ENCODE data around the gene GPX4.

Gene GPX4, protein sequence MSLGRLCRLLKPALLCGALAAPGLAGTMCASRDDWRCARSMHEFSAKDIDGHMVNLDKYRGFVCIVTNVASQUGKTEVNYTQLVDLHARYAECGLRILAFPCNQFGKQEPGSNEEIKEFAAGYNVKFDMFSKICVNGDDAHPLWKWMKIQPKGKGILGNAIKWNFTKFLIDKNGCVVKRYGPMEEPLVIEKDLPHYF

DNA sequence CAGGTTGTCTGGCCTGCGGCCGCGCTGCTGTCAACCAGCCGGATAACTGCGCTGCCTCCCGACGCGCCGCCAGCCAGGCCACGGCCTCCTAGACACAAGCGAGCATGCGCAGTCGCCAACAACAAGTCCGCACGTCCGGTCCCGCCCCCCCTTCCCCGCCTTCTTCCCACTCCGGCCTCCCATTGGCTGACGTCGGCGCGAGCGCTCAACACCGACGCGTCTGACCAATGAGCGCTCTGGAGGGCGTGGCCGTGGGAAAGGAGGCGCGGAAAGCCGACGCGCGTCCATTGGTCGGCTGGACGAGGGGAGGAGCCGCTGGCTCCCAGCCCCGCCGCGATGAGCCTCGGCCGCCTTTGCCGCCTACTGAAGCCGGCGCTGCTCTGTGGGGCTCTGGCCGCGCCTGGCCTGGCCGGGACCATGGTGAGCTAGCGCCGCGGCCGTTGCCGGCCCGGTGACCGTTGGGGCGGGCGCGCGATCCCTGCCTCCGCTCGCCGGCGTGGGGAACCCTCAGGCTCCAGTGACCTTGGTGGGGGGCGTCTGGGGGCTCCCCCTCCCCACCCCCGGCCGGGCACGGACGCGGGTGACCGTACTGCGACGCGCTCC is at the start of gene GPX4:
TSS of gene GPX4 (plus strand) at position 287 of the 603 bp plus-strand sequence. CDS start at position 337, 50 bp downstream.
- DNase-seq (ENCODE audit: low read depth), result peak; percentile 96

DNA sequence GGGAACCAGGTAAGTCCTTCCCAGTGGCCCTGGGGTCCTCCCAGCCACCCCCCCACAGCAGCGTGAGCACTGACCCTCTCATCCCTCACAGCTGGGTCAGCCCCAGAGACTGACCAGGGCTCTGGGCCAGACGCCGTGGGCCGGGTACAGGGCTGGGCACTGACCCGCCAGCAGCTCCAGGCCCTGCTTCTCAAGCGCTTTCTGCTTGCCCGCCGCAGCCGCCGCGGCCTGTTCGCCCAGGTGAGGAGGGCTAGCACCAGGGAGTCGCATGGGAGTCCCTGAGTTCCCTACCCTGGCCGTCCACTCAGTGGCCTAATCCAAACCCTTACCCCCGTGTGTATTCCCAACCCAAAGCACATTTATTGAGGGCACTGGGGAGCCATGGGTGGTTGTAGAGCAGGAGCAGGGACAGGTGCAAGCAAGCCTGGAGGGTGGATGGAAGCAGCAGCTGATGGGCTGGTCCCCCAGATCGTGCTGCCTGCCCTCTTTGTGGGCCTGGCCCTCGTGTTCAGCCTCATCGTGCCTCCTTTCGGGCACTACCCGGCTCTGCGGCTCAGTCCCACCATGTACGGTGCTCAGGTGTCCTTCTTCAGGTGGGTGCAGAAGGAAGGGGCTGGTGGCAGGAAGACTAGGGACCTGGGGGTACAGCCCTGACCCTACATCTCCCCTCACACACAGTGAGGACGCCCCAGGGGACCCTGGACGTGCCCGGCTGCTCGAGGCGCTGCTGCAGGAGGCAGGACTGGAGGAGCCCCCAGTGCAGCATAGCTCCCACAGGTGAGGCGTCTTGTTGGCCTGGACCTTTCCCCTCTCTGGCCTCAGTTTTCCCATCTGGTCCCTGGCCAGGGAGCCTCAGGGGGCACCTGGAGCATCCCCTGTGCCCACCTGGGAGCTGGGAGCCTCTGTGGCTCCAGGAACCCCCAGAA is 49.4 kb upstream of the GPX4 start:
- DNase-seq (ENCODE audit: low read depth), result no peak

DNA sequence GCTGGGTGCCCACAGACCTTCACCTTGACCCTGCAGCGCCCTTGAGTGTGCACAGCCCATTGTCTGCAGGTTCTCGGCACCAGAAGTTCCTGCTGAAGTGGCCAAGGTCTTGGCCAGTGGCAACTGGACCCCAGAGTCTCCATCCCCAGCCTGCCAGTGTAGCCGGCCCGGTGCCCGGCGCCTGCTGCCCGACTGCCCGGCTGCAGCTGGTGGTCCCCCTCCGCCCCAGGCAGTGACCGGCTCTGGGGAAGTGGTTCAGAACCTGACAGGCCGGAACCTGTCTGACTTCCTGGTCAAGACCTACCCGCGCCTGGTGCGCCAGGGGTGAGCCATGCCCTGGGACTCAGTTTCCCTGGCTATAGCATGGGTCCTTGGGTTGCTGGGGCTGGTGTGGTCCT is 48.8 kb upstream of the GPX4 start:
- no peak for DNase-seq (ENCODE audit: low read depth)

DNA sequence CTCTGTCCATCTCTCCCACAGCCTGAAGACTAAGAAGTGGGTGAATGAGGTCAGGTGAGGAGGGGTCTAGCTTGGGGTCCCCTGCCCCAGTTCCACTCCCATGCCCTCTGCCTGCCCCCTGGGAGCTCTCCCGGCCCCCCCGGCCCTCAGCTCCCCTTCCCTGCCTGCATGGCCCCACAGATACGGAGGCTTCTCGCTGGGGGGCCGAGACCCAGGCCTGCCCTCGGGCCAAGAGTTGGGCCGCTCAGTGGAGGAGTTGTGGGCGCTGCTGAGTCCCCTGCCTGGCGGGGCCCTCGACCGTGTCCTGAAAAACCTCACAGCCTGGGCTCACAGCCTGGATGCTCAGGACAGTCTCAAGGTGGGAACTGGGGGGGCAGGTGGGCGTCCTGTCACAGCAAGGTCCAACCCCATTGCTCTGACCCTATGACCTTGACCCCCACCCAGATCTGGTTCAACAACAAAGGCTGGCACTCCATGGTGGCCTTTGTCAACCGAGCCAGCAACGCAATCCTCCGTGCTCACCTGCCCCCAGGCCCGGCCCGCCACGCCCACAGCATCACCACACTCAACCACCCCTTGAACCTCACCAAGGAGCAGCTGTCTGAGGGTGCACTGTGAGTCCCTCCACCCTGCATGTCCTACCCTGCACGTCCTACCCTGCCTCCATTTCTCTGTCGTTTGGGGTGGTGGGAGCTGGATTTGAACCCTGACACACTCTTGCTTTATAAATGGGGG is 47.7 kb upstream of the GPX4 start:
- no peak for DNase-seq (ENCODE audit: low read depth)

DNA sequence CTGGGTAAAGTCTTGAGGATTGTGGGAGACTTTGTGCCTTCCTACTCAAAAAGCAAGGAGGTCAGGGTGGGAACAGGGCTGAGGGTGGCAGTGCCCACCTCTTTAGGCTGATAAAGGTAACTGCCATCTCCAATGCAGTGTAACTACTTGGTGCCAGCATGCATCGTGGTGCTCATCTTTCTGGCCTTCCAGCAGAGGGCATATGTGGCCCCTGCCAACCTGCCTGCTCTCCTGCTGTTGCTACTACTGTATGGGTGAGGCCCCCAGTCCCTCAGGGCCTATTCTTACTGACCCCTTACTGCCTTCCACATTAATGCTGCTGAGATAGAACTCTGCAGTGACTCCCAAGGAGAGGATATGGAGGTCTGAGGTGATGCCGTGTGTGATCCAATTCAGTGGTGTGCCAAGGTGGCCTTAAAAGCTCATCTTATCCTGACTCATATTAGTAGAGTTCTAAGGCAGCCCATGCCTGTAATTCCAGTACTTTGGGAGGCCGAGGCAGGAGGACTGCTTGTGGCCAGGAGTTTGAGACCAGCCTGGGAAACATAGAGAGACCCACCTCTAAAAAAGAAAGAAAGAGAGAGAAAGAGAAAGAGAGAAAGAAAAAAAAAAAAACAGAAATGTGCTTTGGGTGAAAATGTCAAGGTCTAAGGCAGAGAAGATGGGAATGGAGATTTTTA is 46.5 kb upstream of the GPX4 start:
- no peak for DNase-seq (ENCODE audit: low read depth)

DNA sequence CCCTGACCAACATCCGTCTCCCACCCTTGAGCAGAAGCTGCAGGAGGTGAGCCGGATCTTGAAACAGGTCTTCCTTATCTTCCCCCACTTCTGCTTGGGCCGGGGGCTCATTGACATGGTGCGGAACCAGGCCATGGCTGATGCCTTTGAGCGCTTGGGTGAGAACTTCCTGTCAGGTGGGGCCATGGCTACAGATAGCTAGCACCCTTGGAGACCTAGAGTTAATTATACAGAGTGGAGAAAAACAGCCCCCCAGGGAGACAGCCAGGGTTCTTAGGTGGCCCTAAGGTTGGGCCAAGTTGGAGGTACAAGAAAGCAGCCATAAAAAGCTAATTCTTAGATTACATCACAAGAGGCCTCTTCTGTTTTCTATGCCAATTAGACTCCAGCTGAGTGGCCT is 45.7 kb upstream of the GPX4 start:
- DNase-seq (ENCODE audit: low read depth), result no peak

DNA sequence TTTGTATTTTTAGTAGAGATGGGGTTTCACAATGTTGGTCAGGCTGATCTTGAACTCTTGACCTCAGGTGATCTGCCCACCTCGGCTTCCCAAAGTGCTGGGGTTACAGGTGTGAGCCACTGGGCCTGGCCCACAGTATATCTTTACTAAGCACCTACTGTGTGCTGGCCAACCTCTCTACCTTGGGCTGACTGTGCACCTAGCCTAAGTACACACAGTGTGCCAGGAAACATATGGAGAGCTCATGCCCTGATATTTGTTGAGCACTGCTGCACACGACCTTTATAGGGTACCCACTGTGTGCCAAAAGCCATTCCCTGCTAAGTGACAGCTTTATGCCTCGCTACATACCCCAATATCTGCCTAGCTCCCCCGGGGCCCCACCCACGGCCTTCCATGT is 43.1 kb upstream of the GPX4 start:
- DNase-seq (ENCODE audit: low read depth), result no peak

DNA sequence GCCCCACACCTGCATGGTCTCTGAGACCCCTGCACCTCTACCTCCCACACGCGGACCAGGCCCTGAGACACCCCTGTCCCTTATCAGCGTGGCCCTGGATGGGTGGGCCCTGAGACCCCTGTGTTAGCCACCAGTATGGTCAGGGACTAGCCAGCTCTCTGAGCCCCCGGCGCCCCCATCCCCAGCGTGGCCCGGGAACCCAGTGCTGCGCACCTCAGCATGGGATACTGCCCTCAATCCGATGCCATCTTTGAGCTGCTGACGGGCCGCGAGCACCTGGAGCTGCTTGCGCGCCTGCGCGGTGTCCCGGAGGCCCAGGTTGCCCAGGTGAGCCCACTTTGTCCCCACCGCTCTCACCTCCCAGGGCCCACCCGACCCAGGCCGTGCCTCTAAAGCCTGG is 41.8 kb upstream of the GPX4 start:
- no peak for DNase-seq (ENCODE audit: low read depth)

DNA sequence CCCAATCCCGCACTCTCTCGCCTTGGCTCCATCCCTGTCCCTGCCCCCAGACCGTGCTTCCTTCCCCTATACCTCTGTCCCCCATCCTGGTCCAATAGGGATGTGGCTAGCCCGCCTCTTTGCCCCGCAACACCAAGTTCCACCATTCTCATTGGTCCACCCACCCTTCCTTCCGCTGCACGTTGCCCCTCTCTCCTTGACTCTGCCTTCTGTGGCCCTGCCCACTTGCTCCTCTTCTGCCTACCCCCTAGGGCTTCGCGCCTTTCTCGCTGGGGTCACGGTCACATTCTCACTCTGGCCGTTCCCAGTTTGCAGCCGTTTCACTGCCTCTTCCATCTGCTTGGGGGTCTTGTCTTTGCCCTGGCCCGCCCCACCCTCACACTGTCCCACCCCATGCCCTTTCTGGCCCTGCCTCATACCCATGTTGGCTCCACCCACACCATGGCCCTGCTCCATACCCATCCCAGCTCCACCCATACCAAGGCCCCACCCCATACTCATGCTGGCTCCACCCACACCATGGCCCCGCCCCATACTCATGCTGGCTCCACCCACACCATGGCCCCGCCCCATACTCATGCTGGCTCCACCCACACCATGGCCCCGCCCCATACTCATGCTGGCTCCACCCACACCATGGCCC is 41.3 kb upstream of the GPX4 start:
- no peak for DNase-seq (ENCODE audit: low read depth)

DNA sequence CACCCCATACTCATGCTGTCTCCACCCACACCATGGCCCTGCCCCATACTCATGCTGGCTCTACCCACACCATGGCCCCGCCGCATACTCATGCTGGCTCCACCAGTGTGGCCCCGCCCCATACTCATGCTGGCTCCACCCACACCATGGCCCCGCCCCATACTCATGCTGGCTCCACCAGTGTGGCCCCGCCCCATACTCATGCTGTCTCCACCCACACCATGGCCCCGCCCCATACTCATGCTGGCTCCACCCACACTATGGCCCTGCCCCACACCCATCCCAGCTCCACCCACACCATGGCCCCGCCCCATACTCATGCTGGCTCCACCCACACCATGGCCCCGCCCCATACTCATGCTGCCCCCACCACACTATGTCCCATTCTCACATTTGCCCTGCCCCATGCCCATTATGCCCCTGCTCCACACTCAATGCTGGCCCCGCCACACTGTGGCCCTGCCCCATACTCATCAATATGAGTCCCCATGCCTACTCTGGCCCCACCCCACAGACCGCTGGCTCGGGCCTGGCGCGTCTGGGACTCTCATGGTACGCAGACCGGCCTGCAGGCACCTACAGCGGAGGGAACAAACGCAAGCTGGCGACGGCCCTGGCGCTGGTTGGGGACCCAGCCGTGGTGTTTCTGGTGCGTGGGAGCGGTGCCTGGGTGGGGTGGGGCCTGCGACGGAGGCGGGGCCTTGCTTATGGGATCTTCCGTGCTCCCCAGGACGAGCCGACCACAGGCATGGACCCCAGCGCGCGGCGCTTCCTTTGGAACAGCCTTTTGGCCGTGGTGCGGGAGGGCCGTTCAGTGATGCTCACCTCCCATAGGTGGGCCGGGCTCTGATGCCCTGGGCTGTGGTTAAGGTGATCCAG is 40.5 kb upstream of the GPX4 start:
- DNase-seq (ENCODE audit: low read depth), result no peak

DNA sequence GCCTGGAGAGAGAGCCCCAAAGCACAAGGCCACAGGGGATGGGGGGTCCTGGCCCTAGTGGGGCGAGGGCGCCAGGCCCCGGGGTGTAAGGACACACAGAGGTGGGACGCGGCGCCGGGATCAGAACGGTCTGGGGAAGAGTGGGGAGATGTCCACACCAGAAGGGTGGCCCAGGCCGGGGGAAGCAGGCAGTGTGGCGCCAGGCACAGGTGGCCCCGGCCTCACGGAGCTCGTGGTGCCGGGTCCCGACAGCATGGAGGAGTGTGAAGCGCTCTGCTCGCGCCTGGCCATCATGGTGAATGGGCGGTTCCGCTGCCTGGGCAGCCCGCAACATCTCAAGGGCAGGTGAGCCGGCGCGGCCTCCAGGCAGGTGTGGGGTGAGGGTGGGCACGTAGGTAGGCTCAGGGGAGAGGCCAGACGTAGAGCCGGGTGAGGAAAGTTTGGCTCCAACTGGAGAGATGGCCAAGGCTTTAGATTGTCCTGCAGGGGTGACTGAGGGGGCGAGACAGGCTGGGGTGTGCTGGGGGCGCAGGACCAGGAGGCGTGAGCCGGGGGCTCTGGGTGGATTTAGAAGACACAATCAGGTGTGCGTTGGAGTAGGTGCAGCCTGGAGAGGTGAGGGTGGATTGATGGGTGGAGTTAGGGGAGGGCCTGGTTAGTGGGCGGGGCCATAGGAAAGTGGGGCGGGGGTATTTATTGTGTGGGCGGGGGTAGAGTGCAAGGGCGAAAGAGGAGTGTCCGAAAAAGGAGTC is 39.7 kb upstream of the GPX4 start:
- DNase-seq (ENCODE audit: low read depth), result no peak

DNA sequence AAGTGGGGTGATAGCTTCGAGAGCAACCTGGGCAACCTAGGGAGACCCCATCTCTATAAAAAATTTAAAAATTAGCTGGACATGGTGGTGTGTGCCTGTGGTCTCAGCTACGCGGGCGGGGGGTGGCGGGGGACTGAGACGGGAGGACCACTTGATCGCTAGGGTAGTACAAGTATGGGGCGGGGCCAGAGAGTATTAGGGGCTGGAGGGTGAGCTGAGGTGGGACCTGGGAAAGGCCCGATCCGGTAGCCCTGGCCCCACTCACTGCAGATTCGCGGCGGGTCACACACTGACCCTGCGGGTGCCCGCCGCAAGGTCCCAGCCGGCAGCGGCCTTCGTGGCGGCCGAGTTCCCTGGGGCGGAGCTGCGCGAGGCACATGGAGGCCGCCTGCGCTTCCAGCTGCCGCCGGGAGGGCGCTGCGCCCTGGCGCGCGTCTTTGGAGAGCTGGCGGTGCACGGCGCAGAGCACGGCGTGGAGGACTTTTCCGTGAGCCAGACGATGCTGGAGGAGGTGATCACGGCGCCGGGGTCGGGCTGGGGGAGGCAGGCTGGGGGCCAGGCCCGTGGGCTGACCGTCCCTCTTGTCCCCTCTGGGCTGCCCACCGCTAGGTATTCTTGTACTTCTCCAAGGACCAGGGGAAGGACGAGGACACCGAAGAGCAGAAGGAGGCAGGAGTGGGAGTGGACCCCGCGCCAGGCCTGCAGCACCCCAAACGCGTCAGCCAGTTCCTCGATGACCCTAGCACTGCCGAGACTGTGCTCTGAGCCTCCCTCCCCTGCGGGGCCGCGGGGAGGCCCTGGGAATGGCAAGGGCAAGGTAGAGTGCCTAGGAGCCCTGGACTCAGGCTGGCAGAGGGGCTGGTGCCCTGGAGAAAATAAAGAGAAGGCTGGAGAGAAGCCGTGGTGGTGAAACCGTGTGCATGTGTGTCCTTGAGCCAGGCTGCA is 38.9 kb upstream of the GPX4 start:
- no peak for DNase-seq (ENCODE audit: low read depth)

DNA sequence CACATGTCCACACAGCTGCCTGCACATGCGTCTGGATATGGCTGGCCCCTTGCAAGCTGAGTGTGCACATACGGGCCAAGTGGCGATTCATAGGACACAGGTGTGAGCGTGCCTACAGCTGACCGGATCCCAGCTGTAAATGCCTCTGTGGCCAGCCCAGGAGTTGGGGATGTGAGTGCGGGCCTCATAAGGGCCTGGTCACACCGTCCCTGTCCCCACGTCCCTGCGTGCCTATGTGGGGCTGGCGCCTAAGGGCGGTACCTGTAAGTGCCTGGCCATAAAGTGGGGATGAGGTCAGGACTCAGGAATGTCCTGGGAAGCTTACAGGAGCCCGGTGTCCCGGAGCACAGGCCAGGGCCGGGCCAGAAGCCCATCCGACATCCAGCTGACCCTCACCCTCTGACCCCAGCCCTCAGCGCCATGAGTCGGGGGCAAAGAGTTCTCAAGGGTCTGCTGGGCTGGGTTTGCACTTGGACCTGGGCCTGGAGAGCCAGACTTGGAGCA is 38.1 kb upstream of the GPX4 start:
- no peak for DNase-seq (ENCODE audit: low read depth)

DNA sequence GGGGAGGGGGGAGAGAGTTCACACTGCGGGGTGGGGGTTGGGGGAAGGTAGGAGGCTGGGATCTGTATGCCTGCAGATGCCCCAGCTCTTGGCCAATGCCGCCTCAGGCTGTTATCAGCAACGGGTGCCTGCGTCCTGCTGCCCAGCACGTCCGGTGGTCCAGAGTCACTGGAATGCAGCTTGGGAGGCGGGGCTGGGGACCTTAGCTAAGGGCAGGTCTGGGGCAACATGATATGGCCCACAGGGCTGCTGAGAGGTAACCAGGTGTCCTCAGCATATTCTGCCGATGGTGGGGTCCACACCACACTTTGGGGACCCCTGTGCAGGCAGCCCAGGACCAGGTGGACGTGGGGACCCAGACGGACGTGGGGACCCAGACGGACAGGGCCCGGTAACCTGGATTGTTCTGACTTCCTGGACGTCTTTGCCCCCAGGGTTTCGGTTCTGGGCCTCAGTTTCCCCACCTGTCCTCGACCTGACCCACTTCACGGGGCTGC is 37.5 kb upstream of the GPX4 start:
- no peak for DNase-seq (ENCODE audit: low read depth)

DNA sequence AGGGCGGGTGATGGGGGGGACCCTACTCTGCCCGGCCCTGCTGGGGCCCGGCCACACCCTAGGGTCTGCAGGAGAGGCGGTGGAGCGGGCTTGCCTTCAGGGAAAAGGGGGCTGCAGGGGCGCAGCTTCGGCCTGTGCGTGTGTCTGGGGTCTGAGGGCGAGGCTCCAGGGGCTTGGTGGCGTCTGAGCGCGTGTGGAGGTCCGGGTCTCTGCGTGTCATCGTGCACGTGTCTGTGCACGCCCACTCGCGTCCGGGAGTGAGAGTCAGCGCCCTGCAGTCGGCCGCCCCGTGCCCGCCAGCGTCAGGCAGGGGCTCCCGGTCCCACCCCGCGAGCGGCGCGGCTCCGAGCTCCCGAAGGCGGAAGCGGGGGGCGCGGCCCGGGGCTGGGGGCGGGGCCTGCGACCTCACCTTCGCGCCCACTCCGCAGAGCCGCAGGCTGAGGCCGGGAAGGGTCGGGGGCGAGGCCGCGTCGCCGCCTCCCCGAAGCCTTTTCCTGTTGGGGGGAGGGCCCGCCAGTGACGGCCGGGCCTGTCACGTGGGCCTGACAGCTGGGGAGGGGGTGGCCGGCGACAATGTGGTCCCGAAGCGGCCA is 37.0 kb upstream of the GPX4 start, which contains the start of gene ARHGAP45:
TSS of gene ARHGAP45 (plus strand) at position 420 of the 593 bp plus-strand sequence. CDS start 239 bp downstream, outside the sequence.
- DNase-seq (ENCODE audit: low read depth), result peak; percentile 53

DNA sequence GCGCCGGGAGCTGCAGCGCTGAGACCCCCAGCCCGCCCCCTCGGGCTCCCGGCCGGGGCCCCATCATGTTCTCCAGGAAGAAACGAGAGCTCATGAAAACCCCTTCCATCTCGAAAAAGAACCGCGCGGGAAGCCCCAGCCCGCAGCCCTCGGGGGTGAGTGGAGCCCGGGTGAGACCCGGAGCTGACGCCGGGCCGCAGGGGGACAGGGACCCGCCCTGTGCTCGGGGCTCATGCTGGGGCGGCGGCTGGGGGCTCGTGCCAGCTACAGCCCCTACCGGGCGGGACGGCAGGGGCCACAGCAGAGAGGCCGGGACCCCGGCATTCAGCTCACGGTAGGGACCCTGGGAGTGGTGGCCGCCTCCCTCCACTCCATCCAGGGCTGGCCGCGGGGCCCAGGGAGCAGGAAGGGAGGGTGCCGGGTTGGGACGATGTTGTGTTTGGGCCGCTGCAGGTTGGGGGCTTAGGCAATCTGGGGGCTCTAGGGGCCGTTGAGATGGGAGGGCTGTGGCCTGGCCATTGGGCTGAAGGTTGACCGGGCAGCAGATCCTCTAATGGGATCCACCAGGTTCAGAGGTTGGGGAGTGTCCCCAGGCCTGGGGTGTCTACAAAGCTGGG is 36.3 kb upstream of the GPX4 start:
- DNase-seq (ENCODE audit: low read depth), result no peak

All from stimulated activated CD8-positive, alpha-beta memory T cell treated with anti-CD3 and anti-CD28 coated beads, Interleukin-7, amount 100 ng/mL, for 24 hours (primary cell).